Measurements from ENCODE around the gene RARRES2.

- TF ChIP-seq CSDC2 (CRISPR knock-in tag; IDR thresholded peaks at IDR 0.05): no peak
- no peak for TF ChIP-seq ZFP3 (CRISPR knock-in tag; IDR thresholded peaks at IDR 0.05)
- no peak for TF ChIP-seq CREB5 (CRISPR knock-in tag; IDR thresholded peaks at IDR 0.05; ENCODE audit: low read depth)
- no peak for TF ChIP-seq TCF4 (CRISPR knock-in tag; IDR thresholded peaks at IDR 0.05; ENCODE audit: borderline replicate concordance)
- no peak for TF ChIP-seq ZNF70 (CRISPR knock-in tag; IDR thresholded peaks at IDR 0.05)
- TF ChIP-seq, protein P1, sequence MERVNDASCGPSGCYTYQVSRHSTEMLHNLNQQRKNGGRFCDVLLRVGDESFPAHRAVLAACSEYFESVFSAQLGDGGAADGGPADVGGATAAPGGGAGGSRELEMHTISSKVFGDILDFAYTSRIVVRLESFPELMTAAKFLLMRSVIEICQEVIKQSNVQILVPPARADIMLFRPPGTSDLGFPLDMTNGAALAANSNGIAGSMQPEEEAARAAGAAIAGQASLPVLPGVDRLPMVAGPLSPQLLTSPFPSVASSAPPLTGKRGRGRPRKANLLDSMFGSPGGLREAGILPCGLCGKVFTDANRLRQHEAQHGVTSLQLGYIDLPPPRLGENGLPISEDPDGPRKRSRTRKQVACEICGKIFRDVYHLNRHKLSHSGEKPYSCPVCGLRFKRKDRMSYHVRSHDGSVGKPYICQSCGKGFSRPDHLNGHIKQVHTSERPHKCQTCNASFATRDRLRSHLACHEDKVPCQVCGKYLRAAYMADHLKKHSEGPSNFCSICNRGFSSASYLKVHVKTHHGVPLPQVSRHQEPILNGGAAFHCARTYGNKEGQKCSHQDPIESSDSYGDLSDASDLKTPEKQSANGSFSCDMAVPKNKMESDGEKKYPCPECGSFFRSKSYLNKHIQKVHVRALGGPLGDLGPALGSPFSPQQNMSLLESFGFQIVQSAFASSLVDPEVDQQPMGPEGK (CRISPR knock-in tag; IDR thresholded peaks at IDR 0.05; ENCODE audit: borderline replicate concordance): no peak
- TF ChIP-seq ZFP30 (CRISPR knock-in tag; IDR thresholded peaks at IDR 0.05): no peak
- TF ChIP-seq OSR1 (CRISPR knock-in tag; IDR thresholded peaks at IDR 0.05): no peak
- no peak for TF ChIP-seq ESRRG (CRISPR knock-in tag; IDR thresholded peaks at IDR 0.05)
- TF ChIP-seq ARNTL (CRISPR knock-in tag; IDR thresholded peaks at IDR 0.05; ENCODE audit: borderline replicate concordance, low read depth): no peak
- TF ChIP-seq, protein P2, sequence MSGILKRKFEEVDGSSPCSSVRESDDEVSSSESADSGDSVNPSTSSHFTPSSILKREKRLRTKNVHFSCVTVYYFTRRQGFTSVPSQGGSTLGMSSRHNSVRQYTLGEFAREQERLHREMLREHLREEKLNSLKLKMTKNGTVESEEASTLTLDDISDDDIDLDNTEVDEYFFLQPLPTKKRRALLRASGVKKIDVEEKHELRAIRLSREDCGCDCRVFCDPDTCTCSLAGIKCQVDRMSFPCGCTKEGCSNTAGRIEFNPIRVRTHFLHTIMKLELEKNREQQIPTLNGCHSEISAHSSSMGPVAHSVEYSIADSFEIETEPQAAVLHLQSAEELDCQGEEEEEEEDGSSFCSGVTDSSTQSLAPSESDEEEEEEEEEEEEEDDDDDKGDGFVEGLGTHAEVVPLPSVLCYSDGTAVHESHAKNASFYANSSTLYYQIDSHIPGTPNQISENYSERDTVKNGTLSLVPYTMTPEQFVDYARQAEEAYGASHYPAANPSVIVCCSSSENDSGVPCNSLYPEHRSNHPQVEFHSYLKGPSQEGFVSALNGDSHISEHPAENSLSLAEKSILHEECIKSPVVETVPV (CRISPR knock-in tag; IDR thresholded peaks at IDR 0.05): no peak
These were observed 14.2 kb upstream of the RARRES2 start for GRCh38 chr7:150355666-150356059.

Data from SK-N-SH treated with all-trans-retinoic acid at 6 μM for 48 hours (cell line).